Measurements from ENCODE around the gene MAGIX.

The MAGIX gene

GRCh38 chrX:49155900-49156837, 6.4 kb upstream of the MAGIX start (continued):
- no peak for TF ChIP-seq ZNF624 (tag by site-specific recombination; IDR thresholded peaks at IDR 0.05)
- peak; percentile 92 for TF ChIP-seq SP3 (tag by site-specific recombination; IDR thresholded peaks at IDR 0.05)
- TF ChIP-seq GLIS2 (tag by site-specific recombination; IDR thresholded peaks at IDR 0.05) = peak; percentile 98
- TF ChIP-seq ZNF223 (tag by site-specific recombination; IDR thresholded peaks at IDR 0.05) = no peak
- peak; percentile 9; the same call in 1 of the 2 replicates for TF ChIP-seq ZNF391 (tag by site-specific recombination; IDR thresholded peaks at IDR 0.05; ENCODE audit: borderline replicate concordance, low read depth)
- no peak for TF ChIP-seq EGR2 (tag by site-specific recombination; IDR thresholded peaks at IDR 0.05; ENCODE audit: low read depth)
- no peak for TF ChIP-seq ZNF19 (tag by site-specific recombination; IDR thresholded peaks at IDR 0.05; ENCODE audit: low read depth)
- TF ChIP-seq ZSCAN16 (tag by site-specific recombination; IDR thresholded peaks at IDR 0.05) = no peak

- no peaks in the 10 kb centered on the region for H3K9me3 ChIP-seq (ENCODE audit: control insufficient read depth, insufficient read depth, low read depth, low read length)
- CTCF ChIA-PET = interaction anchor here (0.5 to 1.8 kb wide), 5 partner anchors 12 to 1528 kb away, joined by 3 to 8 read pairs (median 4); no protein-coding TSS in a partner anchor
Observed at GRCh38 chrX:49157194-49157593, 5.4 kb upstream of the MAGIX start.

GRCh38 chrX:49160908-49161307, 1.6 kb upstream of the MAGIX start:
- ChIA-PET POLR2A (no interaction called here), CTCF (interaction anchor here (0.8 to 1.5 kb wide), 3 partner anchors 18 to 65 kb away, joined by 4 read pairs; no protein-coding TSS in a partner anchor)
- TF ChIP-seq ZNF121 (tag by site-specific recombination; IDR thresholded peaks at IDR 0.05) = peak; percentile 48; the same call in 1 of the 2 replicates
- no peak for TF ChIP-seq ZBTB7A (tag by site-specific recombination; IDR thresholded peaks at IDR 0.05; ENCODE audit: low read depth)
- H3K36me3 ChIP-seq (ENCODE audit: control insufficient read depth in 2 of 2, insufficient read depth in 1 of 2, low read length in 2 of 2) = no peaks in the 10 kb centered on the region
- H3K4me3 ChIP-seq (ENCODE audit: low read depth, low read length) = no peak overlapping the region
- H3K27ac ChIP-seq (ENCODE audit: extremely low read depth, low read depth, low read length) = no peak overlapping the region
- no peaks in the 10 kb centered on the region for H3K4me1 ChIP-seq (ENCODE audit: control insufficient read depth, insufficient read depth, low read length)
- no peaks in the 10 kb centered on the region for H3K9me3 ChIP-seq (ENCODE audit: control insufficient read depth, insufficient read depth, low read depth, low read length)

More at GRCh38 chrX:49157194-49157593, 5.4 kb upstream of the MAGIX start:
- H3K27ac ChIP-seq (ENCODE audit: extremely low read depth, low read depth, low read length) = no peak overlapping the region
- H3K4me1 ChIP-seq (ENCODE audit: control insufficient read depth, insufficient read depth, low read length) = no peaks in the 10 kb centered on the region
- TF ChIP-seq ZNF423 (tag by site-specific recombination; IDR thresholded peaks at IDR 0.05) (no peak), ZFP37 (tag by site-specific recombination; IDR thresholded peaks at IDR 0.05) (no peak), ATF2 (tag by site-specific recombination; IDR thresholded peaks at IDR 0.05; ENCODE audit: low read depth) (no peak), ZNF558 (tag by site-specific recombination; IDR thresholded peaks at IDR 0.05) (no peak), ZNF280D (tag by site-specific recombination; IDR thresholded peaks at IDR 0.05) (no peak), ZNF394 (tag by site-specific recombination; IDR thresholded peaks at IDR 0.05; ENCODE audit: borderline replicate concordance) (no peak), ZNF202 (tag by site-specific recombination; IDR thresholded peaks at IDR 0.05; ENCODE audit: borderline replicate concordance) (no peak), ZNF121 (tag by site-specific recombination; IDR thresholded peaks at IDR 0.05) (no peak), MYNN (tag by site-specific recombination; IDR thresholded peaks at IDR 0.05; ENCODE audit: borderline replicate concordance) (no peak), ZFP41 (tag by site-specific recombination; IDR thresholded peaks at IDR 0.05; ENCODE audit: borderline replicate concordance) (no peak)
- POLR2A ChIA-PET = no interaction called here
- H3K4me3 ChIP-seq (ENCODE audit: low read depth, low read length) = no peak overlapping the region
- no peaks in the 10 kb centered on the region for H3K36me3 ChIP-seq (ENCODE audit: control insufficient read depth in 2 of 2, insufficient read depth in 1 of 2, low read length in 2 of 2)

All from HEK293 (cell line).